GM23338 (cell line): ENCODE results near the gene LOXL3. TPM values are rescaled to one million over a fixed set of nuclear protein-coding genes. Genes with fewer than 3 reads are reported as not detected.

ENCODE experiments used
- ATAC-seq: fragments of 200-7000 bp; cut with Tn5 transposase; 3 replicates; pipeline ENCODE4 v1.9.1; 2020
- DNase-seq: peaks from one replicate; pipeline ENCODE4 v3.0.0-alpha.2; 2015; ENCODE audit warnings: low spot score
- H2AFZ ChIP-seq: fragments of 200-600 bp; sonication (generic); 2 replicates; pipeline ENCODE4 v1.8.0; 2016; ENCODE audit warnings: antibody characterized with exemption, mild to moderate bottlenecking, moderate library complexity
- H3F3A ChIP-seq: fragments of 200-600 bp; sonication (generic); replicated peaks from 2 replicates; pipeline ENCODE4 v1.8.0; 2017; ENCODE audit warnings: antibody characterized with exemption, mixed run types, low read depth
- H3K27ac ChIP-seq: fragments of 200-600 bp; sonication (generic); 2 replicates; pipeline ENCODE4 v1.6.1; 2016; ENCODE audit warnings: low read depth
- H3K27me3 ChIP-seq: fragments of 200-600 bp; sonication (generic); 2 replicates; pipeline ENCODE4 v1.8.0; 2016; ENCODE audit warnings: mild to moderate bottlenecking, mixed run types, moderate library complexity; ENCODE audit not compliant: insufficient read depth
- H3K36me3 ChIP-seq: fragments of 200-600 bp; sonication (generic); 2 replicates; pipeline ENCODE4 v1.8.0; 2016; ENCODE audit warnings: mild to moderate bottlenecking; ENCODE audit not compliant: insufficient read depth
- H3K4me1 ChIP-seq: fragments of 200-600 bp; sonication (generic); 2 replicates; pipeline ENCODE4 v1.8.0; 2016; ENCODE audit warnings: mild to moderate bottlenecking, moderate library complexity; ENCODE audit not compliant: insufficient read depth
- H3K4me2 ChIP-seq: fragments of 200-600 bp; sonication (generic); 2 replicates; pipeline ENCODE4 v1.7.1; 2017; ENCODE audit warnings: mixed run types
- H3K4me3 ChIP-seq: fragments of 200-600 bp; sonication (generic); 2 replicates; pipeline ENCODE4 v1.6.1; 2016; ENCODE audit warnings: mixed run types
- H3K79me2 ChIP-seq: fragments of 200-600 bp; sonication (generic); replicated peaks from 2 replicates; pipeline ENCODE4 v1.8.0; 2017; ENCODE audit warnings: mild to moderate bottlenecking; ENCODE audit not compliant: insufficient read depth
- H3K9me2 ChIP-seq: fragments of 200-600 bp; sonication (generic); 2 replicates; pipeline ENCODE4 v1.8.0; 2017; ENCODE audit not compliant: insufficient read depth
- H4K20me1 ChIP-seq: fragments of 200-600 bp; sonication (generic); replicated peaks from 2 replicates; pipeline ENCODE4 v1.8.0; 2017; ENCODE audit warnings: mild to moderate bottlenecking; ENCODE audit not compliant: insufficient read depth
- H3K27ac Mint-ChIP-seq: 2 replicates; pipeline ENCODE4 v1.8.0; 2020; ENCODE audit warnings: inconsistent platforms, mild to moderate bottlenecking, moderate library complexity, mixed read lengths
- H3K27me3 Mint-ChIP-seq: 3 replicates; pipeline ENCODE4 v1.8.0; 2022; ENCODE audit warnings: low read depth, mild to moderate bottlenecking, moderate library complexity, mixed read lengths, inconsistent platforms; ENCODE audit not compliant: insufficient read depth, poor library complexity
- H3K36me3 Mint-ChIP-seq: 3 replicates; pipeline ENCODE4 v1.8.0; 2021; ENCODE audit warnings: low read depth, mild to moderate bottlenecking, inconsistent platforms, moderate library complexity, mixed read lengths
- H3K4me1 Mint-ChIP-seq: 3 replicates; pipeline ENCODE4 v1.8.0; 2020; ENCODE audit warnings: mild to moderate bottlenecking, inconsistent platforms, mixed read lengths
- H3K4me3 Mint-ChIP-seq: 3 replicates; pipeline ENCODE4 v1.8.0; 2021; ENCODE audit warnings: moderate library complexity, mild to moderate bottlenecking, inconsistent platforms, mixed read lengths
- H3K9me3 Mint-ChIP-seq: 3 replicates; pipeline ENCODE4 v1.8.0; 2020; ENCODE audit warnings: moderate library complexity, mild to moderate bottlenecking, inconsistent platforms, mixed read lengths
- CTCF ChIP-seq, 2 experiments: fragments of 200-600 bp in 1 of 2; sonication (generic) in 1 of 2; conservative IDR thresholded peaks; 2 replicates each; pipeline versions ENCODE4 v1.5.1 to v1.6.1; 2016 to 2017; ENCODE audit warnings: antibody characterized with exemption in 2 of 2, low read depth in 2 of 2, mild to moderate bottlenecking in 2 of 2, moderate library complexity in 1 of 2
- EZH2 ChIP-seq: fragments of 200-600 bp; sonication (generic); IDR thresholded peaks from one replicate; pipeline ENCODE4 v1.8.0; 2017; ENCODE audit warnings: antibody characterized with exemption, mild to moderate bottlenecking, low read depth; ENCODE audit not compliant: unreplicated experiment
- EZH2phosphoT487 ChIP-seq: fragments of 200-600 bp; sonication (generic); IDR thresholded peaks from one replicate; pipeline ENCODE4 v1.8.1; 2018; ENCODE audit warnings: antibody characterized with exemption; ENCODE audit not compliant: unreplicated experiment
- ZNF331 ChIP-seq: fragments of 250-450 bp; sonication (Bioruptor Pico); IDR thresholded peaks from 2 replicates; pipeline ENCODE4 v1.5.0; 2020; ENCODE audit warnings: low read depth, mild to moderate bottlenecking, moderate library complexity
- polyA plus RNA-seq: library from polyadenylated mRNA; unstranded; fragments of >200 nt; fragmentation: Nextera tagmentation; extraction: Ambion mirVana; gene quantifications from 2 replicates; pipeline ENCODE4 v1.2.1, GENCODE V29; 2016
- total RNA-seq: library from RNA; depleted of rRNA; stranded (reverse); fragments of >200 nt; shearing (Covaris generic); gene quantifications from 2 replicates; pipeline ENCODE4 v1.2.3, GENCODE V29; 2014
- TF ChIP-seq, protein P1 (sequence below): fragments of 250-450 bp; sonication (Bioruptor Pico); IDR thresholded peaks from 2 replicates; pipeline ENCODE4 v1.5.0; 2020; ENCODE audit warnings: mild to moderate bottlenecking, moderate library complexity

The LOXL3 gene
- total and polyA plus RNA-seq, 2 experiments from 2014 or later = 4.7 to 14.9 TPM

GRCh38 chr2:74502720-74503505 lies 50.8 kb downstream of the LOXL3 start (continued):
- peak in 1 of 2 experiments; percentile 42; a peak in 2 of 4 replicates for TF ChIP-seq CTCF (conservative IDR thresholded peaks at IDR 0.05; ENCODE audit: low read depth in 2 of 2)

DNA sequence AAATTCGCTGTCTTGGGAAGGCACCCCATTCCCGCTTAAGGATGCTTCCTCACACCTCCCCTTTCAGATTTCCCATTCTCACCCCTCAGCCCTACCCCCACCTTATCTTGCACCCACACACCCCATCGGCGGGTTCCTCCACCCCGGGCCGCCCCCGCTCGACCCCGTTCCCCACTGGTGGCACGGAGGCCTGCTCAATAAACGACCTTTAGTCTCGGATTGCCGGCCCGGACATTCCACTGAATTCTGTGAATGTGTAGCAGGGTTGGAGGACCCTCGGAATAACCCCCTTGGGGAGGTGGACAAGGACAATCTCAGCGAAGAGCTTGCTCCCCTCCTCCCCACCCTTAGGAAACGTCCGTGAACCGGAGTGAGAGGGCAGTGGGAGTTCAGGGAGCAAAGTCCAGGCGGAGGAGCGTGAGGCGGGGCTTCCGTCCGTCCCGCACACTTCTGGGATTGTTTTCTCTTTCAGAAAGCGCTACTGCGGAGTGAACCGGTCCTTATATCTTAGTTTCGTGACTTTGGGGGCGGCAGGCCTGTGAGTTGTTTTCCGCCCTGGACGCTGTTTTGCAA lies 51.5 kb downstream of the LOXL3 start:
- peak overlapping the region; percentile 96 for H2AFZ ChIP-seq

More for the DNA sequence above, 51.5 kb downstream of the LOXL3 start:
- Histone ChIP-seq H3K4me3 (peak overlapping the region; percentile 71), H3K4me1 (peaks cover 56% of the 10 kb centered on the region), H3K36me3 (peaks cover 7% of the 10 kb centered on the region; the same call in 1 of the 2 replicates), H3K4me2 (peak overlapping the region; percentile 95), H3K9me2 (no peaks in the 10 kb centered on the region), H3K27ac (no peak overlapping the region), H4K20me1 (peaks cover 11% of the 10 kb centered on the region), H3K79me2 (peaks cover 8% of the 10 kb centered on the region), H3F3A (peaks cover 41% of the 10 kb centered on the region), H3K27me3 (peaks cover 98% of the 10 kb centered on the region)
- DNase-seq (no peak), ATAC-seq (no peak)
- H3K9me3 Mint-ChIP-seq = no peaks in the 10 kb centered on the region
- no peak overlapping the region for H3K27ac Mint-ChIP-seq
- TF ChIP-seq, protein P1, sequence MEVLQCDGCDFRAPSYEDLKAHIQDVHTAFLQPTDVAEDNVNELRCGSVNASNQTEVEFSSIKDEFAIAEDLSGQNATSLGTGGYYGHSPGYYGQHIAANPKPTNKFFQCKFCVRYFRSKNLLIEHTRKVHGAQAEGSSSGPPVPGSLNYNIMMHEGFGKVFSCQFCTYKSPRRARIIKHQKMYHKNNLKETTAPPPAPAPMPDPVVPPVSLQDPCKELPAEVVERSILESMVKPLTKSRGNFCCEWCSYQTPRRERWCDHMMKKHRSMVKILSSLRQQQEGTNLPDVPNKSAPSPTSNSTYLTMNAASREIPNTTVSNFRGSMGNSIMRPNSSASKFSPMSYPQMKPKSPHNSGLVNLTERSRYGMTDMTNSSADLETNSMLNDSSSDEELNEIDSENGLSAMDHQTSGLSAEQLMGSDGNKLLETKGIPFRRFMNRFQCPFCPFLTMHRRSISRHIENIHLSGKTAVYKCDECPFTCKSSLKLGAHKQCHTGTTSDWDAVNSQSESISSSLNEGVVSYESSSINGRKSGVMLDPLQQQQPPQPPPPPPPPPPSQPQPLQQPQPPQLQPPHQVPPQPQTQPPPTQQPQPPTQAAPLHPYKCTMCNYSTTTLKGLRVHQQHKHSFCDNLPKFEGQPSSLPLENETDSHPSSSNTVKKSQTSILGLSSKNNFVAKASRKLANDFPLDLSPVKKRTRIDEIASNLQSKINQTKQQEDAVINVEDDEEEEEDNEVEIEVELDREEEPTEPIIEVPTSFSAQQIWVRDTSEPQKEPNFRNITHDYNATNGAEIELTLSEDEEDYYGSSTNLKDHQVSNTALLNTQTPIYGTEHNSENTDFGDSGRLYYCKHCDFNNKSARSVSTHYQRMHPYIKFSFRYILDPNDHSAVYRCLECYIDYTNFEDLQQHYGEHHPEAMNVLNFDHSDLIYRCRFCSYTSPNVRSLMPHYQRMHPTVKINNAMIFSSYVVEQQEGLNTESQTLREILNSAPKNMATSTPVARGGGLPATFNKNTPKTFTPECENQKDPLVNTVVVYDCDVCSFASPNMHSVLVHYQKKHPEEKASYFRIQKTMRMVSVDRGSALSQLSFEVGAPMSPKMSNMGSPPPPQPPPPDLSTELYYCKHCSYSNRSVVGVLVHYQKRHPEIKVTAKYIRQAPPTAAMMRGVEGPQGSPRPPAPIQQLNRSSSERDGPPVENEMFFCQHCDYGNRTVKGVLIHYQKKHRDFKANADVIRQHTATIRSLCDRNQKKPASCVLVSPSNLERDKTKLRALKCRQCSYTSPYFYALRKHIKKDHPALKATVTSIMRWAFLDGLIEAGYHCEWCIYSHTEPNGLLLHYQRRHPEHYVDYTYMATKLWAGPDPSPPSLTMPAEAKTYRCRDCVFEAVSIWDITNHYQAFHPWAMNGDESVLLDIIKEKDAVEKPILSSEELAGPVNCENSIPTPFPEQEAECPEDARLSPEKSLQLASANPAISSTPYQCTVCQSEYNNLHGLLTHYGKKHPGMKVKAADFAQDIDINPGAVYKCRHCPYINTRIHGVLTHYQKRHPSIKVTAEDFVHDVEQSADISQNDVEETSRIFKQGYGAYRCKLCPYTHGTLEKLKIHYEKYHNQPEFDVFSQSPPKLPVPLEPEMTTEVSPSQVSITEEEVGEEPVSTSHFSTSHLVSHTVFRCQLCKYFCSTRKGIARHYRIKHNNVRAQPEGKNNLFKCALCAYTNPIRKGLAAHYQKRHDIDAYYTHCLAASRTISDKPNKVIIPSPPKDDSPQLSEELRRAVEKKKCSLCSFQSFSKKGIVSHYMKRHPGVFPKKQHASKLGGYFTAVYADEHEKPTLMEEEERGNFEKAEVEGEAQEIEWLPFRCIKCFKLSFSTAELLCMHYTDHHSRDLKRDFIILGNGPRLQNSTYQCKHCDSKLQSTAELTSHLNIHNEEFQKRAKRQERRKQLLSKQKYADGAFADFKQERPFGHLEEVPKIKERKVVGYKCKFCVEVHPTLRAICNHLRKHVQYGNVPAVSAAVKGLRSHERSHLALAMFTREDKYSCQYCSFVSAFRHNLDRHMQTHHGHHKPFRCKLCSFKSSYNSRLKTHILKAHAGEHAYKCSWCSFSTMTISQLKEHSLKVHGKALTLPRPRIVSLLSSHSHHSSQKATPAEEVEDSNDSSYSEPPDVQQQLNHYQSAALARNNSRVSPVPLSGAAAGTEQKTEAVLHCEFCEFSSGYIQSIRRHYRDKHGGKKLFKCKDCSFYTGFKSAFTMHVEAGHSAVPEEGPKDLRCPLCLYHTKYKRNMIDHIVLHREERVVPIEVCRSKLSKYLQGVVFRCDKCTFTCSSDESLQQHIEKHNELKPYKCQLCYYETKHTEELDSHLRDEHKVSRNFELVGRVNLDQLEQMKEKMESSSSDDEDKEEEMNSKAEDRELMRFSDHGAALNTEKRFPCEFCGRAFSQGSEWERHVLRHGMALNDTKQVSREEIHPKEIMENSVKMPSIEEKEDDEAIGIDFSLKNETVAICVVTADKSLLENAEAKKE (CRISPR knock-in tag) = no peak
- TF ChIP-seq EZH2 (peak; percentile 97), EZH2phosphoT487 (peak; percentile 78), ZNF331 (no peak)
- peaks cover 28% of the 10 kb centered on the region for H3K36me3 Mint-ChIP-seq
- peak overlapping the region; percentile 86 for H3K4me3 Mint-ChIP-seq
- peaks cover 61% of the 10 kb centered on the region for H3K4me1 Mint-ChIP-seq
- peaks cover 99% of the 10 kb centered on the region for H3K27me3 Mint-ChIP-seq
